Type B pancreatic cell (in vitro differentiated cells): ENCODE measurements around the gene GPC6. TPM values are rescaled to one million over a fixed set of nuclear protein-coding genes. Genes with fewer than 3 reads are reported as not detected.

Experiments used
- DNase-seq: peaks from one replicate; pipeline ENCODE4 v3.0.0; 2021; ENCODE audit warnings: mixed read lengths; ENCODE audit not compliant: unreplicated experiment; ENCODE audit errors: extremely low spot score
- H3K27ac Mint-ChIP-seq: 2 replicates; pipeline ENCODE4 v1.8.0; 2021; ENCODE audit warnings: mild to moderate bottlenecking, mixed read lengths
- H3K27me3 Mint-ChIP-seq: 2 replicates; pipeline ENCODE4 v1.8.0; 2021; ENCODE audit warnings: mixed read lengths
- H3K36me3 Mint-ChIP-seq: 2 replicates; pipeline ENCODE4 v1.8.0; 2021; ENCODE audit warnings: mixed read lengths
- H3K4me1 Mint-ChIP-seq: one replicate; pipeline ENCODE4 v1.8.0; 2021; ENCODE audit warnings: mixed read lengths; ENCODE audit not compliant: unreplicated experiment
- H3K4me3 Mint-ChIP-seq: 2 replicates; pipeline ENCODE4 v1.8.0; 2021; ENCODE audit warnings: mild to moderate bottlenecking, mixed read lengths
- H3K9me3 Mint-ChIP-seq: 2 replicates; pipeline ENCODE4 v1.8.0; 2021; ENCODE audit warnings: mixed read lengths
- total RNA-seq: library from RNA; stranded (reverse); gene quantifications from 2 replicates; pipeline ENCODE4 v1.2.1, GENCODE V29; 2021; ENCODE audit warnings: low replicate concordance
- TF ChIP-seq, protein P1 (sequence below): fragments of 200-600 bp; sonication (generic); conservative IDR thresholded peaks from 2 replicates; pipeline ENCODE4 v1.5.0; 2021; ENCODE audit warnings: antibody characterized with exemption, mild to moderate bottlenecking

Gene GPC6
- total RNA-seq, 1 donor from 2014 or later: 30.5 TPM

DNA sequence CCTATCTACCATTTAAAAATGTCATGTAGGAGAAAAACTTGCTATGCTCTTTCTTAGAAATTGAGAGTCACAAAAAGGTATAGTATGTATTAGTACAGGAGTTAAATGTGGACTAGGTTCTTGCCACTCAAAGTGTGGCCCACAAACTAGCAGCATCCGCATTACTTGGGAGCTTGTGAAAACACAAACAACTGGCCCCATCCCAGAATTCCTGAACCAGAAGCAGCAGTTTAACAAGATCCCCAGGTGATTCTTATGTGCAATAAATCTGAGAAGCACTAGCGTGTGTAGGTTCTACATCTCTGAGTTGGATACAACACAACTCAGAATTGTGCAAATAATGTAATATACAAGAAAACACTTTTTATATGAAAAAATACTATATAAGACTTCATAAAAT lies 927.0 kb downstream of the GPC6 start:
- H3K9me3 Mint-ChIP-seq: no peaks in the 10 kb centered on the region
- H3K4me3 Mint-ChIP-seq: no peak overlapping the region
- DNase-seq: no peak
- peaks cover 4% of the 10 kb centered on the region for H3K27me3 Mint-ChIP-seq
- H3K36me3 Mint-ChIP-seq: no peaks in the 10 kb centered on the region
- TF ChIP-seq, protein P1, sequence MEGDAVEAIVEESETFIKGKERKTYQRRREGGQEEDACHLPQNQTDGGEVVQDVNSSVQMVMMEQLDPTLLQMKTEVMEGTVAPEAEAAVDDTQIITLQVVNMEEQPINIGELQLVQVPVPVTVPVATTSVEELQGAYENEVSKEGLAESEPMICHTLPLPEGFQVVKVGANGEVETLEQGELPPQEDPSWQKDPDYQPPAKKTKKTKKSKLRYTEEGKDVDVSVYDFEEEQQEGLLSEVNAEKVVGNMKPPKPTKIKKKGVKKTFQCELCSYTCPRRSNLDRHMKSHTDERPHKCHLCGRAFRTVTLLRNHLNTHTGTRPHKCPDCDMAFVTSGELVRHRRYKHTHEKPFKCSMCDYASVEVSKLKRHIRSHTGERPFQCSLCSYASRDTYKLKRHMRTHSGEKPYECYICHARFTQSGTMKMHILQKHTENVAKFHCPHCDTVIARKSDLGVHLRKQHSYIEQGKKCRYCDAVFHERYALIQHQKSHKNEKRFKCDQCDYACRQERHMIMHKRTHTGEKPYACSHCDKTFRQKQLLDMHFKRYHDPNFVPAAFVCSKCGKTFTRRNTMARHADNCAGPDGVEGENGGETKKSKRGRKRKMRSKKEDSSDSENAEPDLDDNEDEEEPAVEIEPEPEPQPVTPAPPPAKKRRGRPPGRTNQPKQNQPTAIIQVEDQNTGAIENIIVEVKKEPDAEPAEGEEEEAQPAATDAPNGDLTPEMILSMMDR: no peak
- H3K4me1 Mint-ChIP-seq: no peaks in the 10 kb centered on the region
- H3K27ac Mint-ChIP-seq: no peak overlapping the region

DNA sequence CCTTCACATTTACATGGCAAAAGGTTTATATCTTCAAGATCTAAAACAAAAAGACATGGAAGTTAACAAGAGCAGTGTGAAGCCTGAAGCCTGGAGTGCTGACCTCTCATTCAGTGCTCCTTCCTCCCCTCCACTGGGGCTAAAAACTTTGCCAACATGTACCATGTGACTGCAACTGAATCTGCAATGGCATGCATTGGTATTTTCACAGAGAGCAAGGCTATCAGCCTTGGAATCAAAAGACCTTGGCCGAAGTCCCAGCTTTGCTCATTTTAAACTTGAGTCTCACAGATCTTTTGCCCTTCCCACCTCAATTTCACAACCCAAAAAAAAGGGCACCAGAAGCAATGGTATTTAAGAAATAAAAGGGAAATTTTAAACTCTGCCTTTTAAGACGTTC lies 927.8 kb downstream of the GPC6 start:
- H3K27me3 Mint-ChIP-seq: peaks cover 4% of the 10 kb centered on the region
- no peak overlapping the region for H3K4me3 Mint-ChIP-seq
- no peak for DNase-seq
- no peaks in the 10 kb centered on the region for H3K4me1 Mint-ChIP-seq
- H3K27ac Mint-ChIP-seq: no peak overlapping the region
- H3K9me3 Mint-ChIP-seq: peaks cover 6% of the 10 kb centered on the region
- no peaks in the 10 kb centered on the region for H3K36me3 Mint-ChIP-seq
- TF ChIP-seq, protein P1: no peak

DNA sequence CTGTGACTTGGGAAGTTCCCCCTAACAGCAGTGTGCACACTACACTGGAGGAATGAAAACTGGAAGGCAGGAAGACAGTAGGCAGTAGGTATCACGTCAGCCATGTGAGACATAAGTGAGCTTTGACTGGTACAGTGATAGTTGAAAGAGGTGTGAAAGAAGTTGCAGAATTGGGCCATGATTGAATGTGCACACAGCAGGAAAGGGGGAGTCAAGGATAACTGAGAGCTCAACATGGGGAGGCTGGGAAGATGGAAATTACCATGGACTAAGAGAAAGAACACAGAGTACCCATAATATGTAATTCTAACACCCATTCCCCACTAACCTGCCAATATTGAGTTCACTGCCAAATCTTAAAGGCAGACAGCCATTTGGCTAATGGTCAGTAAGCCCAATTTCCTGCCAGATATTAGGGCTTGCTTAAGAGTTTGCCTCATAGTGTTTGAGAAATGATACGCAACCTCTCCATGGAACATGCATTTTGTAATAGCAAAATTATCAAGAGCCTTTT lies 931.2 kb downstream of the GPC6 start:
- H3K4me1 Mint-ChIP-seq: no peaks in the 10 kb centered on the region
- no peak overlapping the region for H3K4me3 Mint-ChIP-seq
- TF ChIP-seq, protein P1: no peak
- no peak overlapping the region for H3K27ac Mint-ChIP-seq
- H3K27me3 Mint-ChIP-seq: peaks cover 4% of the 10 kb centered on the region
- no peak for DNase-seq
- peaks cover 16% of the 10 kb centered on the region for H3K9me3 Mint-ChIP-seq
- peaks cover 3% of the 10 kb centered on the region for H3K36me3 Mint-ChIP-seq

DNA sequence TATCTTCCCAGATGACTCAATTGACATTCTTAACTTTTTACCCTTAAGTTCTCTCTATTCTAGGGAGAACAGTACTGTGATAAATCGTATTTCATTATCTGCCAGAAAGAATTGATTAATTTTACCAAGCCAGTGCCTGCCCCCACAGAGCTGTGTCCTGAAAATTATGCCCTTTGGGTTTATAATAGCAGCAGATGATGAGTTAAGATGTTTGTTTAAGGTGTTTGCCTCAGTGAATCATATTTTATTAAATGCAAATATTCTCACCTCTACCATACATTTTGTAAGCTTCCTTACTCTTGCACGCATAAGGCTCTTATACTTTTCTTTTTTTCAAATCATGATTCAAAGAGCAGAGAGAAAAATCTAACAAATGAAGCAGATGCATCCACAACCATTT lies 934.3 kb downstream of the GPC6 start:
- no peaks in the 10 kb centered on the region for H3K4me1 Mint-ChIP-seq
- no peak for DNase-seq
- peaks cover 4% of the 10 kb centered on the region for H3K27me3 Mint-ChIP-seq
- peaks cover 3% of the 10 kb centered on the region for H3K36me3 Mint-ChIP-seq
- TF ChIP-seq, protein P1: no peak
- no peak overlapping the region for H3K27ac Mint-ChIP-seq
- no peak overlapping the region for H3K4me3 Mint-ChIP-seq
- H3K9me3 Mint-ChIP-seq: peaks cover 16% of the 10 kb centered on the region

DNA sequence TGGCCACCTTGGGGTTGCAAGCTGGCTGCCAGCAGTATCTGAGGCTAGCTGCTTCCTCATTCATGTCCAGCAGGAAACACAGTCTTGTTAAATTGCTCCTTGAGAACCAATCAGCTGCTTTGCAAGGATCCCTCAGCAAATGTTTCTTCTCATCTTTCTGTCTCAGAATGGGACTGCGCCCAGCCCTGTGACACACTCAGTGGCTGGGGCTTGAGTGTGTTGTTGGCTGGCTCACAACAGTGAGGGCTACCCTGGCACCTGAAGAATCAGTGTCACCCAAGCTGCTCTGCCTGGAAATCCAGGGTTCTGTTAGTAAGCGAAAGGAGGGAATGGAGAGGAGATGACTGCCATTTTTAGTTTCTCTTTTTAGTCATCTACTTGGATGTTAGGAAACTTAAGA lies 935.7 kb downstream of the GPC6 start:
- Mint-ChIP-seq H3K36me3 (peaks cover 5% of the 10 kb centered on the region), H3K27ac (no peak overlapping the region), H3K27me3 (peaks cover 2% of the 10 kb centered on the region), H3K4me3 (no peak overlapping the region), H3K4me1 (no peaks in the 10 kb centered on the region), H3K9me3 (peaks cover 18% of the 10 kb centered on the region)
- no peak for DNase-seq
- TF ChIP-seq, protein P1: no peak

DNA sequence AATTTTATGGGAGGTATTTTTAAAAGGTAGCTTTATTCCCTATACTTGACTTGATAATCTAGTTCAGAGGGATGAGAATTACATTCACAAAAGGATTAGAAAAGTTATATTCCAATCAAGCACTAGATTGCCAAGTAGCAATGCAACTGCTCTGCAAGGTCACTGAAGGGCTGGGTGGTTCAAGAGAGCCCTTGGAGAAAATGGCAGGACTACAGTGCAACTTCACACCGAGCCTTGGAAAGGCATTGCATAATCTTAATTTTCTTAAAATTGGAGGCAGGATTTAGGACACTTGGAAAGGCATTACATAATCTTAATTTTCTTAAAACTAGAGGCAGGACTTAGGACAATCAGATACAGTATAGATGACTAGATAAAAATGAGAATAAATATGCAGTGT lies 936.9 kb downstream of the GPC6 start:
- H3K4me1 Mint-ChIP-seq: no peaks in the 10 kb centered on the region
- no peaks in the 10 kb centered on the region for H3K27me3 Mint-ChIP-seq
- DNase-seq: no peak
- H3K9me3 Mint-ChIP-seq: peaks cover 25% of the 10 kb centered on the region
- TF ChIP-seq, protein P1: no peak
- peaks cover 8% of the 10 kb centered on the region for H3K36me3 Mint-ChIP-seq
- H3K4me3 Mint-ChIP-seq: no peak overlapping the region
- H3K27ac Mint-ChIP-seq: no peak overlapping the region
